ENCODE data around the gene NOXO1. TPM values are rescaled to one million over a fixed set of nuclear protein-coding genes. Genes with fewer than 3 reads are reported as not detected.
"Not testable (repeated sequence)": the region's sequence is repeated elsewhere in the genome, so short reads cannot be mapped to it uniquely, and the experiment has no call there.

NOXO1 gene
- total RNA-seq, 4 donors from 2014 or later = not detected

GRCh38 chr16:2013527-2013926, 32.3 kb upstream of the NOXO1 start:
- Histone ChIP-seq H3K4me3 (replicated peaks in 1 of 3) (no peak overlapping the region), H3K36me3 (no peaks in the 10 kb centered on the region), H3K27me3 (no peaks in the 10 kb centered on the region), H3K9me3 (no peaks in the 10 kb centered on the region), H3K27ac (no peak overlapping the region), H3K4me1 (peaks cover 10 to 11% of the 10 kb centered on the region in 2 donors)
- no peak for DNase-seq
- intact Hi-C loops (cut with DNase I) = no loop called here
- TF ChIP-seq CTCF (IDR thresholded peaks at IDR 0.05) = no peak
- TF ChIP-seq POLR2A (IDR thresholded peaks at IDR 0.05) = no peak
- 91% methylated on average over 13 to 15 of the region's 15 CpGs for WGBS, 2 donors

GRCh38 chr16:2011726-2012125, 30.5 kb upstream of the NOXO1 start:
- 85 to 86% methylated on average over 9 of the region's 9 CpGs for WGBS, 2 donors
- H3K27ac ChIP-seq; H3K9me3 ChIP-seq; H3K27me3 ChIP-seq; intact Hi-C loops (cut with DNase I); H3K4me3 ChIP-seq (replicated peaks in 1 of 3); H3K36me3 ChIP-seq; DNase-seq: not testable (repeated sequence)
- peaks cover 21 to 28% of the 10 kb centered on the region in 2 donors for H3K4me1 ChIP-seq

- intact Hi-C loops (cut with DNase I) = no loop called here
- no peaks in the 10 kb centered on the region for H3K9me3 ChIP-seq
- H3K4me1 ChIP-seq = peaks cover 21 to 33% of the 10 kb centered on the region in 2 donors
- peak within 1 kb of the TSS; percentile 50 to 72 (median 64) for H3K27ac ChIP-seq
- H3K27me3 ChIP-seq = no peaks in the 10 kb centered on the region
- WGBS, 2 donors = 3 to 10% methylated on average over 7 to 15 of the region's 52 CpGs
- peak within 1 kb of the TSS; percentile 29 to 98 (median 93) for H3K4me3 ChIP-seq (replicated peaks in 1 of 3)
- TF ChIP-seq CTCF (IDR thresholded peaks at IDR 0.05) = peak in 1 of 6 experiments; percentile 11
- TF ChIP-seq POLR2A (IDR thresholded peaks at IDR 0.05) = peak in 1 of 2 donors; percentile 85
- no peaks in the 10 kb centered on the region for H3K36me3 ChIP-seq
- DNase-seq = peak; percentile 79 to 81
Observed at GRCh38 chr16:2009791-2010510, 28.7 kb upstream of the NOXO1 start, which contains the start of gene ZNF598. TSS of gene ZNF598 (minus strand) at chr16:2009821.

- Histone ChIP-seq H3K27ac (peak overlapping the region in 2 of 3 donors; percentile 50 to 52), H3K27me3 (no peaks in the 10 kb centered on the region), H3K4me1 (peaks cover 22 to 40% of the 10 kb centered on the region in 2 donors), H3K9me3 (no peaks in the 10 kb centered on the region), H3K36me3 (no peaks in the 10 kb centered on the region), H3K4me3 (replicated peaks in 1 of 3) (peak overlapping the region; percentile 28 to 98 (median 93))
- DNase-seq = no peak
- 0% methylated on average over 1 of the region's 55 CpGs; no CpG with 5 or more reads in 1 of the 2 donors for WGBS, 2 donors
- intact Hi-C loops (cut with DNase I) = no loop called here
- TF ChIP-seq CTCF (IDR thresholded peaks at IDR 0.05) = no peak
- TF ChIP-seq POLR2A (IDR thresholded peaks at IDR 0.05) = no peak
Observed at GRCh38 chr16:2009164-2009711, 28.0 kb upstream of the NOXO1 start.

GRCh38 chr16:2008631-2009163, 27.4 kb upstream of the NOXO1 start:
- WGBS, 2 donors = 10 to 20% methylated on average over 12 to 13 of the region's 23 CpGs
- Histone ChIP-seq H3K36me3 (no peaks in the 10 kb centered on the region), H3K9me3 (no peaks in the 10 kb centered on the region), H3K27me3 (no peaks in the 10 kb centered on the region), H3K27ac (peak overlapping the region in 2 of 3 donors; percentile 50 to 52), H3K4me1 (peaks cover 26 to 45% of the 10 kb centered on the region in 2 donors), H3K4me3 (replicated peaks in 1 of 3) (peak overlapping the region; percentile 28 to 98 (median 93))
- intact Hi-C loops (cut with DNase I) = no loop called here
- DNase-seq = no peak
- TF ChIP-seq CTCF (IDR thresholded peaks at IDR 0.05) = no peak
- TF ChIP-seq POLR2A (IDR thresholded peaks at IDR 0.05) = no peak

Data from thyroid gland (tissue), 4 donors.